SKM-1 treated with dmso at 0.1 percent for 144 hours (cell line): ENCODE results near the gene LENG1.
"Not testable (repeated sequence)": the region's sequence is repeated elsewhere in the genome, so short reads cannot be mapped to it uniquely, and the experiment has no call there.

Experiments
- DNase-seq: peaks from one replicate; lab custom pipeline; 2025; ENCODE audit not compliant: unreplicated experiment; lab: John Stamatoyannopoulos, UW

Gene LENG1

DNA sequence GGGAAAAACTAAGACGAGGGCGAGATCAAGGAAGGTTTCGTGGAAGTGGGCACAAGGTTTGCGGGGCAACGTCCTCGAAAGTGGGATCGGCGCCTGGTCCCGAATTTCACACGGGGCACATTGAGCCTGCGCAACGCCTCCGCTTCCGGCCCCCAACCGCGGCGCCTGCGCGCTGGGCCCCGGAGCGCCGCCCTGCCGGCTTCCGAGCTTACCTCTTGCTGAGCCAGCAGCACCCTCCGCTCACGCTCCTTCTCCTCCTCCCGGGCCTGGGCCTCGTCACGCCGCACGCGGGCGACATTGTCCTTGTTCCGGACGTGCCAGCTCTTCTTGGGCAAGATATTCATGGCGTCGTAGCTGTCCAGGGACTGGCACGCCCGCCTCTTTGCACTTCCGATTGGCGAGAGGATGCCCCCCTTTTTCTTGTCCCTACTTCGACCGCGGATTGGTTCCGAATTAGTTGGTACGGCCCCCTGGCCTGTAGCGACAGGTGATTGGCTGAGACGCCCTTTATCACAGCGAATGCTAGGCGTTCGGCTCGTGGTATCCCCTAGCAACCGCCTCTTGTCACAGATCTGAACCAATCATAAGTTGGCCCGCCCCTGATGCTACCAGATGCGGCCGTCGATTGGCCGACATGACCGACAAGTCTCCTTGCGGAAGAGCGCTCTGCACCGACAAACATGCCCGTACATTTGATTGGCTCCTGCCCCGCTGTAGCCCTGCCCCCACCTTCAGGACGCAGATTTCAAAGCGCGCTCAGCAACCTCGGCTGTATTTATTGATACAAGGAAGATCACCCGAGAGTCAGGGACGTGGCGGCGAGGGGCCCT is at the start of gene LENG1:
Gene LENG1 (minus strand): TSS at position 370 of the 830 bp plus-strand sequence. CDS start 26 bp downstream, at position 344.
- peak; percentile 95 for DNase-seq

DNA sequence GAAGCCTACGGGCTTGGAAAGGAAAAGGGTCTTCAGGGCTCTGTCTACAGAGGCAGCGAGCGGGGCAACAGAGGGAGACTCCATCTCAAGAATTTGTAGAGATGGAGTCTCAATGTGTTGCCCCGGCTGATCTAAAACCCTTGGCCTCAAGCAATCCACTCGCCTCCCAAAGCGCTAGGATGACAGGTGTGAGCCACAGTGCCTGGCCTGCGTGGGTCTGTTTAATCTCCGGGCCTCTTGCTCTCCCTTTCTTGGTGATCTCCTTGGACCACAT is 49.2 kb upstream of the LENG1 start:
- DNase-seq: no peak

DNA sequence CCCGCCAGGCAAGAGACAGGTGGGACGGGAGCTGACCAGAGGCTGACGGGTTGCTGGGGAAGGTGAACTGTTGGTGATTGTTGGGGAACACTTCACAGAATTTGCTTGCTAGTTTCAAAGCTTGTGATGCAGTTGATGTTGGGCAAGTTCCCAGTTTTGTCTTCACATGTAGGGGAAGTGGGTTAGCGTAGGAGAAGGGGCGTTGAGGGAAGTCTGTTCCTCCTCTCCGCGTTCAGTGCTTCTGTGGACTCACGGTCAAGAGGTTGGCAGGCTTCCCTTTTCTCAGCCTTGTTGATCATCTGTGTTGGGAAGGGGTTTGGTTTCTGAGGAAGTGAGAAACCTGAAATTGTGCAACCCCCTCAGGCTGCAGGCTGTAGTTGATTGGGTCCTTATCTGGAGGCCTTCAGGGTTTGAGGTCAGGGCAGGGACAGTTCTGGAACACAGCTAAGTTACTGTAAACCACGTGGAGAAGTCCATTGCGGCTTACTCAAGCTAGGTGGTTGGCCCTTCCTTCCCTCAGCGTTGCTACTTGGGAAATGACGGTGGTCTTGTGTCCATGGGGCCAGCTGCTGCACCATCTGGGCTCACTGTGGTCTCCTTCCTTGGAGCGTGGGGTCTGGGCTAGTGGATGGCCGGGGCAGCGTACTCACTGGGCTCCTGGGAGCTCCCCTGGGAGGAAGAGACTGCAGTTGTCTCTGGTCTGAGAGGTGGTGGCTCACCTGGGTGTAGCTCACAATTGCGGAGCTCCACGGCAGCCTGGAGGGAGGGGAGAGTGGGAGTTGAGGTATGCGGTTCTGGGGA is 48.7 kb upstream of the LENG1 start:
- peak; percentile 95 for DNase-seq

- DNase-seq: no peak
These were observed 48.1 kb upstream of the LENG1 start for GRCh38 chr19:54207676-54207982.

DNA sequence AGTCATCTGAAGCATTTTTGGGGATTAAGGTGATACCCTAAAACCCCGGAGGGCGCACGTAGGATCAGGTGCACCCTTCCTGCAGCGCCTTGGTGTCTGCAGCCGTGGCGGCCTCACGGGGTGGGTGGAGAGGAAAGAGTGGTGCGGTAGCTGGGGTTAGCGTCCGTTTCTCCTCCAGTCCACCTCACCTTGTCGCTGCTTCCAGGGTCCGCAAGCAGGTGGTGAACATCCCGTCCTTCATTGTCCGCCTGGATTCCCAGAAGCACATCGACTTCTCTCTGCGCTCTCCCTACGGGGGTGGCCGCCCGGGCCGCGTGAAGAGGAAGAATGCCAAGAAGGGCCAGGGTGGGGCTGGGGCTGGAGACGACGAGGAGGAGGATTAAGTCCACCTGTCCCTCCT is 47.7 kb upstream of the LENG1 start:
- DNase-seq: not testable (repeated sequence)

- DNase-seq: no peak
These were observed 47.3 kb upstream of the LENG1 start for GRCh38 chr19:54206831-54207177.

DNA sequence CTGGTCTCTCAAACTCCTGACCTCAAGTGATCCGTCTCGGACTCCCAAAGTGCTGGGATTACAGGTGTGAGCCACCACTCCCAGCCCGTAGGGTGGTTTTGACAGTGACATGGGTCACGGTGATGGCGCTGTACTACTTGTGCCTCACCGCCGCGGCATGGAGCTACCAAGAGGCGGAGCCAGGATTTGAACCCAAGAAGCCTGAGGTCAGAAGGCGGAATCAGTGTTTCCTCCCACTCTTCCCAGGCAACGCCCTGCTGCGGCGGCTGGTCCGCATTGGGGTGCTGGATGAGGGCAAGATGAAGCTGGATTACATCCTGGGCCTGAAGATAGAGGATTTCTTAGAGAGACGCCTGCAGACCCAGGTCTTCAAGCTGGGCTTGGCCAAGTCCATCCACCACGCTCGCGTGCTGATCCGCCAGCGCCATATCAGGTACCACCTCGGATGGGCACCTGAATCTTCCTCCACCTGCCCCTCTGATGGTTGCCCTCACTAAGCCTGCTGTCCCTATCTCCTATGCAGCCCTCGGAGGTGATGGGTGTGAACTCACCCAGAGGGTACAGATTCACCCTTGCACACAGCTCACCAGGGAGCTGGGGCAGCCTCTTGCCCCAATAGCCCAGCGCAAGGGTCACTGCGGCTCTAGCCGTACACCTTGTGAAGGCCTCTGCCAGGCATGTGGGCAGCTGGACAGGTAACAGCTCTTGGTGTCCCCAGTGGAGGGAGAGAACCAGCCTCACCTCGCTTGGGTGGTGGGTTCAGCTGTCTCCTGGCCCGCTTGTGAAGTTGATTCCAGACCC is 46.7 kb upstream of the LENG1 start:
- no peak for DNase-seq

GRCh38 chr19:54204767-54205468 is 45.4 kb upstream of the LENG1 start:
- DNase-seq: no peak

DNA sequence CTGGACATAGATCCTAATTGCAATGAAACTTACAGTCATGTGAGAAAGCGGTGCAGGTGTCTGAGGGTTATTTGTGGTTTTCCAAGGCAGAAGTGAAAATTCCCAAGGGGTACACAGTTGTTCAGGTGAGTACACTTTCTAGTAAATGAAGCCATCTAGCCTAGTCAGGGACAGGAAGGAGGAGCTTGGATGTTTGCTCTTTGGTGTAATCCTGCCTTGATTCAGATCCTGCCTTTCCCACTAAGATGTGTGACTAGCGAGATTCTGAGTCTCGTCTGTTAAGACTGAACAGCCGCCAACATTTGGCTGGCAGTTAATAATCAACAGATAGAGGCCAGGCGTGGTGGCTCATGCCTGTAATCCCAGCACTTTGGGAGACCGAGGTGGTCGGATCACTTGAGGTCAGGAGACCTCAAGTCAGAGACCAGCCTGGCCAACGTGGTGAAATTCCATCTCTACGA is 43.7 kb upstream of the LENG1 start:
- no peak for DNase-seq

DNA sequence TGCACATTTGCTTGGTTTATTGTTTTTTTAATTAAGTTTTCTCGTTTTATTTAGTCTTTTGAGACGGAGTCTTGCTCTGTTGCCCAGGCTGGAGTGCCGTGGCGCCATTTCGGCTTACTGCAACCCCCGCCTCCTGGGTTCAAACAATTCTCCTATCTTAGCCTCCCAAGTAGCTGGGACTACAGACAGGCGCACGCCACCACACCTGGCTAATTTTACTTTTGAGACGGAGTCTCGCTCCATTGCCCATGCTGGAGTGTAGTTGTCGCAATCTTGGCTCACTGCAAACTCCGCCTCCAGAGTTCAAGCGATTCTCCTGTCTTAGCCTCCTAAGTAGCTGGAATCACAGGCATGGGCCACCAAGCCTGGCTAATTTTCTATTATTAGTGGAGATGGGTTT is 42.5 kb upstream of the LENG1 start:
- no peak for DNase-seq

DNA sequence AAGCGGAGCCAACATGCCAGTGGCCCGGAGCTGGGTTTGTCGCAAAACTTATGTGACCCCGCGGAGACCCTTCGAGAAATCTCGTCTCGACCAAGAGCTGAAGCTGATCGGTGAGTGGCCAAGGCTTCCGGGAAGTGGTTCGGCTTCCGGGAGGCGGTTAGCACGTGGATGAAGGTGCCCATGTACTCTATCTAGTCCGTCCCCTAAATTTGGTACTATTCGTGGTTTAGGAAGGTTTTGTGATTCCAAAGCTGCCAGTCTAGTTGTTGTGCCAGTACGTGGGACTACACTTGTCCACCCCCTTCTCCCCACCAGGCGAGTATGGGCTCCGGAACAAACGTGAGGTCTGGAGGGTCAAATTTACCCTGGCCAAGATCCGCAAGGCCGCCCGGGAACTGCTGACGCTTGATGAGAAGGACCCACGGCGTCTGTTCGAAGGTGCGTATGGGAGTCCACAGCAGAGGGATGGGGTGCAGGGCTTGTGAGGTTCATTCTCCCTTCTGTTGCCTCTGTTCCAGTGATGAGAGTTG is 41.7 kb upstream of the LENG1 start:
- DNase-seq: no peak

- no peak for DNase-seq
These were observed 39.9 kb upstream of the LENG1 start for GRCh38 chr19:54199401-54199800.

DNA sequence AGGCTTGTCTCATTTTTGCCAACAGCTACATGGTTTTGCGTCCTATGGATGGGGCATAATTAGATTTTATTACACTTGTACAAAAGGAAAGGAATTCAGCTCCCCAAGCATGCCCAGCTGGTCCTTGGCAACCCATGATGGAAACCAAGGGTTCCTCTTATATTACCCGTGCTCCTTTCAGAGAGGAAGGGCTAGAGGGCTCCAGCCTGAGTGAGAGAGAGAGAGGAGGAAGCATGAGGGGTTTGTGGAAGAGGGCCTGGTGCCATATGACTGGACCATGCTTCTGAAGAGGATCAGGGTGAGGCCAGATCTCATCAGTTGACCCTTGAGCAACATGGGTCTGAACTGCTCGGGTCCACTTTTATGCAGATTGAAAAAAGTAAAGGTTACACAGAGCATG is 37.6 kb upstream of the LENG1 start:
- DNase-seq: no peak

- no peak for DNase-seq
These were observed 37.0 kb upstream of the LENG1 start for GRCh38 chr19:54196536-54196935.

DNA sequence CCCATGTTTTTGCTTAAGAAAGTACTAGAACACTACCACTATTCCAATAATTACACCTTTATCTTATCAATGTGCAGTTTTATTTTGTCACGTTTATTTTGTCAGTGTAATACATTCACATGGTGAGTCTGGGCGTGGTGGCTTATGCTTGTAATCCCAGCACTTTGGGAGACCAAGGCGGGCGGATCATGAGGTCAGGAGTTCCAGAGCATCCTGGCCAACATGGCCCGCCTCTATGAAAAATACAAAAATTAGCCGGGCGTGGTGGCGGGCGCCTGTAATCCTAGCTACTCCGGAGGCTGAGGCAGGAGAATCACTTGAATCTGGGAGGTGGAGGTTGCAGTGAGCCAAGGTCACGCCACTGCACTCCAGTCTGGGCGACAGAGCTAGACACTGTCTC is 34.9 kb upstream of the LENG1 start:
- not testable (repeated sequence) for DNase-seq

DNA sequence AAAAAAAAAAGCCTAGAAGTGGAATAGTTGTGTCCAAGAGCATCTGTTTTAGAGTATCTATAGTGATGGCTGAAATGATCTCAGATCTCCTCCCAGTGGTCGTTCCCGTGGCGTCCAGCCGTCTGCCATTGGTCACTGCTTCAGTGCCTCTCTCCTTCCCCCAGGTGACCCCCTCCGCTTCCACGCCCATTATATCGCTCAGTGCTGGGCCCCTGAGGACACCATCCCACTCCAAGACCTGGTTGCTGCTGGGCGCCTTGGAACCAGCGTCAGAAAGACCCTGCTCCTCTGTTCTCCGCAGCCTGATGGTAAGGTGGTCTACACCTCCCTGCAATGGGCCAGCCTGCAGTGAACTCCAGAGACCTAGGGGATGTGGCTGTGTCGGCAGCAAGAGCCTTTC is 33.5 kb upstream of the LENG1 start:
- no peak for DNase-seq

- no peak for DNase-seq
These were observed 32.4 kb upstream of the LENG1 start for GRCh38 chr19:54191811-54192453.

GRCh38 chr19:54191011-54191810 is 31.7 kb upstream of the LENG1 start, which contains the start of gene TSEN34:
TSEN34 (plus strand) TSS chr19:54191308; CDS start chr19:54191365, 57 bp downstream.
- peak; percentile 49 for DNase-seq

- peak; percentile 93 for DNase-seq
These were observed 31.0 kb upstream of the LENG1 start for GRCh38 chr19:54190503-54191010.
